ENCODE measurements around the gene EPHA4. TPM values are rescaled to one million over a fixed set of nuclear protein-coding genes. Genes with fewer than 3 reads are reported as not detected.

EPHA4 gene
- polyA plus RNA-seq, 1 donor (not counting 4 experiments of a cell fraction or from before 2014, with no cell fraction given), result 9.0 TPM

DNA sequence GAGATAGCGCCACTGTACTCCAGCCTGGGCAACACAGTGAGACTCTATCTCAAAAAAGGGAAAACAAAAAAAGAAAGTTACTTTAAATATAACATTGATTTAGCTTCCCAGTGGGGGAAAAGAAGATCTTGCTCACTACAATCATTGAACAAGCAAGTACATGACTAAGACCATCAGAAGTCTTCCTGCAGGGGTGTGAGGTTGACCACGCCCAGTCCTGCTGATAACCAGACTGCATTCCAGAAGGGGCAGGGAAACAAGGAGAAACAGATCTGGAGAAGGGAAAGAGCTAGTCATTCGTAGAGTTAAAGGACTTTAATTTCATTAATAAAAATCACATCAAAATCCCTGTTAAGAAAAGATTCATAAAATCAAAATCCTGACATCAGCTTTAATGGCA lies 77.5 kb downstream of the EPHA4 start:
- Histone ChIP-seq H3K9me3 (ENCODE audit: control insufficient read depth, low read depth, low read length) (no peaks in the 10 kb centered on the region), H3K27ac (ENCODE audit: control insufficient read depth, insufficient read depth, low read length) (no peak overlapping the region), H3K9me1 (ENCODE audit: control insufficient read depth, extremely low read depth, insufficient read depth, low read length) (no peaks in the 10 kb centered on the region), H2AFZ (ENCODE audit: control insufficient read depth, low read length) (no peak overlapping the region), H3K79me2 (ENCODE audit: control insufficient read depth, insufficient read depth, low read length) (no peaks in the 10 kb centered on the region), H3K4me3 (ENCODE audit: control insufficient read depth in 2 of 3, extremely low read depth in 1 of 3, insufficient read depth in 2 of 3, low read depth in 1 of 3, low read length in 3 of 3) (no peak overlapping the region), H3K4me2 (ENCODE audit: control insufficient read depth, extremely low read depth, insufficient read depth, low read depth, low read length) (peak overlapping the region; percentile 62), H3K9ac (ENCODE audit: control insufficient read depth, extremely low read depth, insufficient read depth, low read length) (no peak overlapping the region), H3K36me3 (ENCODE audit: control insufficient read depth in 2 of 2, extremely low read depth in 1 of 2, insufficient read depth in 2 of 2, low read length in 2 of 2) (no peaks in the 10 kb centered on the region), H3K4me1 (ENCODE audit: control insufficient read depth, extremely low read depth, insufficient read depth, low read length) (peaks cover 9% of the 10 kb centered on the region), H4K20me1 (ENCODE audit: control insufficient read depth, extremely low read depth, insufficient read depth, low read length) (no peaks in the 10 kb centered on the region), H3K27me3 (ENCODE audit: control insufficient read depth, extremely low read depth, insufficient read depth, low read length) (no peaks in the 10 kb centered on the region)
- TF ChIP-seq, protein P1, sequence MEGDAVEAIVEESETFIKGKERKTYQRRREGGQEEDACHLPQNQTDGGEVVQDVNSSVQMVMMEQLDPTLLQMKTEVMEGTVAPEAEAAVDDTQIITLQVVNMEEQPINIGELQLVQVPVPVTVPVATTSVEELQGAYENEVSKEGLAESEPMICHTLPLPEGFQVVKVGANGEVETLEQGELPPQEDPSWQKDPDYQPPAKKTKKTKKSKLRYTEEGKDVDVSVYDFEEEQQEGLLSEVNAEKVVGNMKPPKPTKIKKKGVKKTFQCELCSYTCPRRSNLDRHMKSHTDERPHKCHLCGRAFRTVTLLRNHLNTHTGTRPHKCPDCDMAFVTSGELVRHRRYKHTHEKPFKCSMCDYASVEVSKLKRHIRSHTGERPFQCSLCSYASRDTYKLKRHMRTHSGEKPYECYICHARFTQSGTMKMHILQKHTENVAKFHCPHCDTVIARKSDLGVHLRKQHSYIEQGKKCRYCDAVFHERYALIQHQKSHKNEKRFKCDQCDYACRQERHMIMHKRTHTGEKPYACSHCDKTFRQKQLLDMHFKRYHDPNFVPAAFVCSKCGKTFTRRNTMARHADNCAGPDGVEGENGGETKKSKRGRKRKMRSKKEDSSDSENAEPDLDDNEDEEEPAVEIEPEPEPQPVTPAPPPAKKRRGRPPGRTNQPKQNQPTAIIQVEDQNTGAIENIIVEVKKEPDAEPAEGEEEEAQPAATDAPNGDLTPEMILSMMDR (optimal IDR thresholded peaks at IDR 0.05 in 1 of 3, IDR thresholded peaks at IDR 0.05 in 1 of 3, conservative IDR thresholded peaks at IDR 0.05 in 1 of 3; ENCODE audit: extremely low read depth in 1 of 3, insufficient read depth in 2 of 3, low read length in 3 of 3), result no peak
- TF ChIP-seq EZH2 (IDR thresholded peaks at IDR 0.05; ENCODE audit: low read length), result no peak
- DNase-seq (ENCODE audit: low read depth, low spot score), result peak; percentile 53
- dilution Hi-C loops (cut with MboI; ENCODE audit: extremely low pct_ligation_motif_present, low sequenced_read_pairs), result no loop called here
- FAIRE-seq, result peak; percentile 74

DNA sequence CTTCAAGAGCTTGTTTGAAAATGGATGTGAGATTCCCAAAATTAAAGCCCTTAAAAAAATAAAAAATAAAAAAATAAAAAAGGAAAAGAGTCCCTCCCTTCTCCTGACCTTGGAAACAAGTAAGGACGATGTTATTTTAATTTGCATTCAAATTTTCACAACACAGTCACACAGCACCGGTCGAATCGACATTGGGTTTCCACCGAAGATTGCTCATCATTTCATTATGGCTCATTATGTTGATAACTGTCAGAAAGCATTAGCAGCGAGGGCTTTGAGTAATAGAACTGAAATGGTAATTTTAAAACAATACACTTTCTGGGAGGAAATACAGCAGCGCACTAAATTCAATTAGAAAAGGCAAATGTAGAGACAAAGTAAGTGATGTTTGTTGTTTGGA lies 78.7 kb downstream of the EPHA4 start:
- H3K9me1 ChIP-seq (ENCODE audit: control insufficient read depth, extremely low read depth, insufficient read depth, low read length), result no peaks in the 10 kb centered on the region
- H2AFZ ChIP-seq (ENCODE audit: control insufficient read depth, low read length), result no peak overlapping the region
- H3K27me3 ChIP-seq (ENCODE audit: control insufficient read depth, extremely low read depth, insufficient read depth, low read length), result no peaks in the 10 kb centered on the region
- H3K27ac ChIP-seq (ENCODE audit: control insufficient read depth, insufficient read depth, low read length), result no peak overlapping the region
- no peaks in the 10 kb centered on the region for H3K79me2 ChIP-seq (ENCODE audit: control insufficient read depth, insufficient read depth, low read length)
- peaks cover 9% of the 10 kb centered on the region for H3K4me1 ChIP-seq (ENCODE audit: control insufficient read depth, extremely low read depth, insufficient read depth, low read length)
- H3K4me2 ChIP-seq (ENCODE audit: control insufficient read depth, extremely low read depth, insufficient read depth, low read depth, low read length), result no peak overlapping the region
- H4K20me1 ChIP-seq (ENCODE audit: control insufficient read depth, extremely low read depth, insufficient read depth, low read length), result no peaks in the 10 kb centered on the region
- TF ChIP-seq, protein P1 (optimal IDR thresholded peaks at IDR 0.05 in 1 of 3, IDR thresholded peaks at IDR 0.05 in 1 of 3, conservative IDR thresholded peaks at IDR 0.05 in 1 of 3; ENCODE audit: extremely low read depth in 1 of 3, insufficient read depth in 2 of 3, low read length in 3 of 3), result no peak
- no peak for TF ChIP-seq EZH2 (IDR thresholded peaks at IDR 0.05; ENCODE audit: low read length)
- no peaks in the 10 kb centered on the region for H3K36me3 ChIP-seq (ENCODE audit: control insufficient read depth in 2 of 2, extremely low read depth in 1 of 2, insufficient read depth in 2 of 2, low read length in 2 of 2)
- FAIRE-seq, result no peak
- DNase-seq (ENCODE audit: low read depth, low spot score), result no peak
- H3K9me3 ChIP-seq (ENCODE audit: control insufficient read depth, low read depth, low read length), result no peaks in the 10 kb centered on the region
- dilution Hi-C loops (cut with MboI; ENCODE audit: extremely low pct_ligation_motif_present, low sequenced_read_pairs), result no loop called here
- no peak overlapping the region for H3K9ac ChIP-seq (ENCODE audit: control insufficient read depth, extremely low read depth, insufficient read depth, low read length)
- H3K4me3 ChIP-seq (ENCODE audit: control insufficient read depth in 2 of 3, extremely low read depth in 1 of 3, insufficient read depth in 2 of 3, low read depth in 1 of 3, low read length in 3 of 3), result no peak overlapping the region

Data from keratinocyte (primary cell).